Keratinocyte (primary cell): Measurements from ENCODE around the gene GOLGA2. TPM values are rescaled to one million over a fixed set of nuclear protein-coding genes. Genes with fewer than 3 reads are reported as not detected.

Experiments
- DNase-seq: peaks from one replicate; pipeline ENCODE4 v3.0.0-alpha.2; 2011; ENCODE audit warnings: low read depth, missing footprints, low spot score
- FAIRE-seq: peaks from 2 replicates; lab custom pipeline; 2011; peaks lifted over from hg19 to GRCh38; lab: Jason Lieb, UNC
- H2AFZ ChIP-seq: 2 replicates; pipeline ENCODE4 v1.6.0; 2012; ENCODE audit warnings: low read length, control low read depth, inconsistent platforms; ENCODE audit not compliant: control insufficient read depth
- H3K27ac ChIP-seq: 2 replicates; pipeline ENCODE4 v1.5.1; 2011; ENCODE audit warnings: low read length; ENCODE audit not compliant: control insufficient read depth, insufficient read depth
- H3K27me3 ChIP-seq: 3 replicates; pipeline ENCODE4 v1.6.0; 2011; ENCODE audit warnings: low read length; ENCODE audit not compliant: control insufficient read depth, insufficient read depth; ENCODE audit errors: extremely low read depth
- H3K36me3 ChIP-seq, 2 experiments: 2 replicates in 1 of 2; 3 replicates in 1 of 2; pipeline ENCODE4 v1.5.1; 2011; ENCODE audit warnings: low read length in 2 of 2, mild to moderate bottlenecking in 1 of 2; ENCODE audit not compliant: control insufficient read depth in 2 of 2, insufficient read depth in 2 of 2; ENCODE audit errors: extremely low read depth in 1 of 2
- H3K4me1 ChIP-seq: 3 replicates; pipeline ENCODE4 v1.5.1; 2011; ENCODE audit warnings: low read length; ENCODE audit not compliant: control insufficient read depth, insufficient read depth; ENCODE audit errors: extremely low read depth
- H3K4me2 ChIP-seq: 3 replicates; pipeline ENCODE4 v1.6.0; 2011; ENCODE audit warnings: low read depth, low read length; ENCODE audit not compliant: control insufficient read depth, insufficient read depth; ENCODE audit errors: extremely low read depth
- H3K4me3 ChIP-seq, 3 experiments: fragments of 200-600 bp in 1 of 3; sonication (generic) in 1 of 3; 2 replicates in 2 of 3; 3 replicates in 1 of 3; pipeline ENCODE4 v1.5.1; 2011 to 2016; ENCODE audit warnings: low read length in 3 of 3, mild to moderate bottlenecking in 3 of 3, control low read depth in 2 of 3, inconsistent platforms in 1 of 3, low read depth in 1 of 3, mixed read lengths in 1 of 3, mixed run types in 1 of 3, moderate library complexity in 1 of 3; ENCODE audit not compliant: control insufficient read depth in 2 of 3, insufficient read depth in 2 of 3; ENCODE audit errors: extremely low read depth in 1 of 3
- H3K79me2 ChIP-seq: 2 replicates; pipeline ENCODE4 v1.6.0; 2012; ENCODE audit warnings: low read length; ENCODE audit not compliant: control insufficient read depth, insufficient read depth
- H3K9ac ChIP-seq: 3 replicates; pipeline ENCODE4 v1.6.0; 2011; ENCODE audit warnings: low read length; ENCODE audit not compliant: control insufficient read depth, insufficient read depth; ENCODE audit errors: extremely low read depth
- H3K9me1 ChIP-seq: 3 replicates; pipeline ENCODE4 v1.6.0; 2011; ENCODE audit warnings: low read length; ENCODE audit not compliant: control insufficient read depth, insufficient read depth; ENCODE audit errors: extremely low read depth
- H3K9me3 ChIP-seq: 2 replicates; pipeline ENCODE4 v1.5.1; 2012; ENCODE audit warnings: low read depth, low read length; ENCODE audit not compliant: control insufficient read depth
- H4K20me1 ChIP-seq: 3 replicates; pipeline ENCODE4 v1.6.0; 2011; ENCODE audit warnings: low read length; ENCODE audit not compliant: control insufficient read depth, insufficient read depth; ENCODE audit errors: extremely low read depth
- EZH2 ChIP-seq: IDR thresholded peaks from one replicate; pipeline ENCODE4 v1.6.1; 2012; ENCODE audit warnings: inconsistent platforms, mild to moderate bottlenecking, low read length, moderate library complexity
- dilution Hi-C: fragments of 300-500 bp; cut with MboI; formaldehyde crosslinking; loops from one replicate; pipeline ENCODE4 v1.7.0; 2020; ENCODE audit warnings: low sequenced_read_pairs; ENCODE audit not compliant: extremely low pct_ligation_motif_present
- polyA plus RNA-seq, 5 experiments: library from polyadenylated mRNA; depleted of rRNA in 3 of 5; stranded (reverse) in 3 of 5; stranded (forward) in 1 of 5; unstranded in 1 of 5; fragments of >200 nt; gene quantifications; 1 replicate in 1 of 5; 2 replicates in 3 of 5; 3 replicates in 1 of 5; pipeline versions ENCODE4 v1.2.1 to v1.2.3, GENCODE V29; 2011 to 2012; ENCODE audit warnings: missing spikeins in 2 of 5, low read depth in 1 of 5, low replicate concordance in 1 of 5
- TF ChIP-seq, protein P1 (sequence below), 3 experiments: IDR thresholded peaks in 1 of 3; conservative IDR thresholded peaks in 1 of 3; optimal IDR thresholded peaks in 1 of 3; 2 replicates in 2 of 3; 3 replicates in 1 of 3; pipeline versions ENCODE3 to v1.5.1; 2011; ENCODE audit warnings: low read length in 3 of 3, mild to moderate bottlenecking in 3 of 3, moderate library complexity in 2 of 3, control low read depth in 1 of 3, inconsistent platforms in 1 of 3; ENCODE audit not compliant: insufficient read depth in 2 of 3; ENCODE audit errors: extremely low read depth in 1 of 3

The GOLGA2 gene
- polyA plus RNA-seq, 1 donor (not counting 4 experiments of a cell fraction or from before 2014, with no cell fraction given): 41.6 TPM

DNA sequence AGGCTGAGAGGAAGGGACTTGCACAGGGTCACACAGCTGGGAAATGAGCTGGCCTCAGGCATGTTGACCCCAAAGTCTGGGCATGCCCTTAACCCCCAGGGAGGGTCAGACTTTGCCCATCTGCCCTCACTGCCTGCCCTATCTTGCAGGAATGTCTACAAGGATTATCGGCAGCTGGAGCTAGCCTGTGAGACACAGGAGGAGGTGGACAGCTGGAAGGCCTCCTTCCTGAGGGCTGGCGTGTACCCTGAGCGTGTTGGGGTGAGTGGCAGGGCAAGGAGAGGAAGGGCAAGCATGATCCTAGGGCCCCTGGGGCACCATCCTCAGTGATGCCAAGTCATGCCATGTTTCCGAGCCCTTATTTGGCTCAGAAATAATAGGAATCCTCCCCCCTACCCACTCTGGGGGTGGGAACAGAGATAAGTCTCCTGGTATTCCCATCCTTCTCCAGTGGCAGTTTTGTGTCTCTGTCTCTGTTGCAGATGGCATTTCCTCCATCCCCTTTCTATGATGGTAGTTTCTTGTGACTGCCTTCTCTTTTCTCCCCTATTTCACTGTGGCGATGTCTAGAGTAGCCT is 28.5 kb downstream of the GOLGA2 start:
- Histone ChIP-seq H2AFZ (no peak overlapping the region), H3K27ac (no peak overlapping the region), H3K36me3 (no peaks in the 10 kb centered on the region), H3K9me1 (no peaks in the 10 kb centered on the region), H3K27me3 (no peaks in the 10 kb centered on the region), H3K4me3 (no peak overlapping the region), H3K9ac (no peak overlapping the region), H3K9me3 (no peaks in the 10 kb centered on the region), H4K20me1 (no peaks in the 10 kb centered on the region), H3K79me2 (no peaks in the 10 kb centered on the region), H3K4me2 (no peak overlapping the region), H3K4me1 (peaks cover 14% of the 10 kb centered on the region)
- DNase-seq: no peak
- TF ChIP-seq EZH2: no peak
- TF ChIP-seq, protein P1, sequence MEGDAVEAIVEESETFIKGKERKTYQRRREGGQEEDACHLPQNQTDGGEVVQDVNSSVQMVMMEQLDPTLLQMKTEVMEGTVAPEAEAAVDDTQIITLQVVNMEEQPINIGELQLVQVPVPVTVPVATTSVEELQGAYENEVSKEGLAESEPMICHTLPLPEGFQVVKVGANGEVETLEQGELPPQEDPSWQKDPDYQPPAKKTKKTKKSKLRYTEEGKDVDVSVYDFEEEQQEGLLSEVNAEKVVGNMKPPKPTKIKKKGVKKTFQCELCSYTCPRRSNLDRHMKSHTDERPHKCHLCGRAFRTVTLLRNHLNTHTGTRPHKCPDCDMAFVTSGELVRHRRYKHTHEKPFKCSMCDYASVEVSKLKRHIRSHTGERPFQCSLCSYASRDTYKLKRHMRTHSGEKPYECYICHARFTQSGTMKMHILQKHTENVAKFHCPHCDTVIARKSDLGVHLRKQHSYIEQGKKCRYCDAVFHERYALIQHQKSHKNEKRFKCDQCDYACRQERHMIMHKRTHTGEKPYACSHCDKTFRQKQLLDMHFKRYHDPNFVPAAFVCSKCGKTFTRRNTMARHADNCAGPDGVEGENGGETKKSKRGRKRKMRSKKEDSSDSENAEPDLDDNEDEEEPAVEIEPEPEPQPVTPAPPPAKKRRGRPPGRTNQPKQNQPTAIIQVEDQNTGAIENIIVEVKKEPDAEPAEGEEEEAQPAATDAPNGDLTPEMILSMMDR (optimal IDR thresholded peaks at IDR 0.05 in 1 of 3, IDR thresholded peaks at IDR 0.05 in 1 of 3, conservative IDR thresholded peaks at IDR 0.05 in 1 of 3; ENCODE audit: extremely low read depth in 1 of 3, insufficient read depth in 2 of 3, low read length in 3 of 3): no peak
- dilution Hi-C loops: no loop called here
- no peak for FAIRE-seq

DNA sequence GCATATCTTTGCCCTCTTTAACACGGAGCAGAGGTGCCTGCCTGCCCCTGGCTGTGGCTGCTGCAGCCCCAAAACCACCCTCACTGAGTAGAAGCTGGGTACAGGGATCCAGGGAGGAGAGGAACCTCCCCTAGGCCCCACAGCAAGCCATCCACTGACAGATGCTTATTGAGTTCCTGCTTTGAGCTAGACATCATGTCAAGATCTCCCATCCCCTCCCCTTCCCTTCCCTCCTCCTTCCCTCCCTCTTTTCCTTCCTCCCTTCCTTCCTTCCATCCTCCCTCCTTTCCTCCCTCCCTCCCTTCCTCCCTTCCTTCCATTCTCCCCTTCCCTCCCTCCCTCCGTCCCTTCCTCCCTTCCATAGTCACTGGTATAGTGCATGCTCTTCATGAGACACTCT is 29.3 kb downstream of the GOLGA2 start:
- no peaks in the 10 kb centered on the region for H4K20me1 ChIP-seq
- peaks cover 5% of the 10 kb centered on the region for H3K4me1 ChIP-seq
- FAIRE-seq (no peak), DNase-seq (no peak)
- no peak overlapping the region for H3K4me3 ChIP-seq
- TF ChIP-seq, protein P1 (optimal IDR thresholded peaks at IDR 0.05 in 1 of 3, IDR thresholded peaks at IDR 0.05 in 1 of 3, conservative IDR thresholded peaks at IDR 0.05 in 1 of 3; ENCODE audit: extremely low read depth in 1 of 3, insufficient read depth in 2 of 3, low read length in 3 of 3): no peak
- TF ChIP-seq EZH2: no peak
- no peak overlapping the region for H3K4me2 ChIP-seq
- no peaks in the 10 kb centered on the region for H3K27me3 ChIP-seq
- no peak overlapping the region for H2AFZ ChIP-seq
- H3K36me3 ChIP-seq: no peaks in the 10 kb centered on the region
- H3K27ac ChIP-seq: no peak overlapping the region
- no peaks in the 10 kb centered on the region for H3K9me3 ChIP-seq
- no peaks in the 10 kb centered on the region for H3K9me1 ChIP-seq
- dilution Hi-C loops: no loop called here
- H3K9ac ChIP-seq: no peak overlapping the region
- no peaks in the 10 kb centered on the region for H3K79me2 ChIP-seq
